Lower lobe of right lung (tissue), 2 donors: ENCODE data around the gene PARVG. TPM values are rescaled to one million over a fixed set of nuclear protein-coding genes. Genes with fewer than 3 reads are reported as not detected.

Experiments
- ATAC-seq, 2 donors: fragments of 200-7000 bp; cut with Tn5 transposase; one replicate each; pipeline ENCODE4 v1.9.1; 2020 to 2022; ENCODE audit warnings: mild to moderate bottlenecking in 2 of 2, moderate library complexity in 2 of 2
- DNase-seq: peaks from one replicate; pipeline ENCODE4 v3.0.0-alpha.2; 2020
- H3K27ac ChIP-seq: fragments of 200-600 bp; one replicate; pipeline ENCODE4 v1.8.0; 2022
- H3K27me3 ChIP-seq: fragments of 200-600 bp; one replicate; pipeline ENCODE4 v1.8.0; 2022; ENCODE audit warnings: low read depth
- H3K36me3 ChIP-seq: fragments of 200-600 bp; one replicate; pipeline ENCODE4 v1.8.0; 2022; ENCODE audit warnings: mild to moderate bottlenecking
- H3K4me1 ChIP-seq: fragments of 200-600 bp; one replicate; pipeline ENCODE4 v1.8.0; 2022
- H3K4me3 ChIP-seq: fragments of 200-600 bp; one replicate; pipeline ENCODE4 v1.8.0; 2022; ENCODE audit warnings: mild to moderate bottlenecking
- H3K9me3 ChIP-seq: fragments of 200-600 bp; one replicate; pipeline ENCODE4 v1.8.0; 2022
- intact Hi-C: fragments of 100-400 bp; cut with DNase I; formaldehyde crosslinking; loops from one replicate; pipeline ENCODE4 v1.11.0; 2022
- total RNA-seq: library from RNA; stranded (reverse); fragmentation: NEBNext Ultra II Directional; extraction: Animal tissue kit (Norgen Biotek cat#: 25700); gene quantifications from one replicate; pipeline ENCODE4 v1.2.1, GENCODE V29; 2021
- TF ChIP-seq, protein P1 (sequence below): fragments of 200-600 bp; IDR thresholded peaks from one replicate; pipeline ENCODE4 v1.8.0; 2022; ENCODE audit warnings: antibody characterized with exemption, mild to moderate bottlenecking
- donor health status: DM: no; HTN: yes; CAD: no; lungs with severe emphysema.

PARVG gene
- total RNA-seq, 1 donor from 2014 or later = 96.2 TPM

DNA sequence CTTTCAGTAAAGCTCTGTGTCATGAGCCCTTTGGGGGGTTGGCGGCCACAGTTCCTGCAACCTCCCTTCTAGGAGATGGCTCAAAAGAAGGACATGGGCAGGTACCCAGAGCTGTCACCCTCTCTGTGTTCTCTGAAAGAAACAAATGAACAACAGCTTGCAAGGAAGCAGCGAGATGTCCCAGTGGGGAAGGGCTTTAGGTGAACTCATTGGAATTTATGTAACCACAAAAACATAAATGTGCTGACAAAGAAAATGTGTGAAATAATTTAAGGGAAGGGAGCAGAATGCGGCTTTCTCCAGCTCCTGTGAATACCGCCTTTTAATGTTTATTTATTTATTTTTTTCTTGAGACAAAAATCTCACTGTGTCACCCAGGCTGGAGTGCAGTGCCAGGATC is 3.3 kb downstream of the PARVG start:
- H3K9me3 ChIP-seq = no peaks in the 10 kb centered on the region
- no peak for ATAC-seq
- no peak overlapping the region for H3K4me3 ChIP-seq
- H3K4me1 ChIP-seq = peaks cover 4% of the 10 kb centered on the region
- TF ChIP-seq, protein P1, sequence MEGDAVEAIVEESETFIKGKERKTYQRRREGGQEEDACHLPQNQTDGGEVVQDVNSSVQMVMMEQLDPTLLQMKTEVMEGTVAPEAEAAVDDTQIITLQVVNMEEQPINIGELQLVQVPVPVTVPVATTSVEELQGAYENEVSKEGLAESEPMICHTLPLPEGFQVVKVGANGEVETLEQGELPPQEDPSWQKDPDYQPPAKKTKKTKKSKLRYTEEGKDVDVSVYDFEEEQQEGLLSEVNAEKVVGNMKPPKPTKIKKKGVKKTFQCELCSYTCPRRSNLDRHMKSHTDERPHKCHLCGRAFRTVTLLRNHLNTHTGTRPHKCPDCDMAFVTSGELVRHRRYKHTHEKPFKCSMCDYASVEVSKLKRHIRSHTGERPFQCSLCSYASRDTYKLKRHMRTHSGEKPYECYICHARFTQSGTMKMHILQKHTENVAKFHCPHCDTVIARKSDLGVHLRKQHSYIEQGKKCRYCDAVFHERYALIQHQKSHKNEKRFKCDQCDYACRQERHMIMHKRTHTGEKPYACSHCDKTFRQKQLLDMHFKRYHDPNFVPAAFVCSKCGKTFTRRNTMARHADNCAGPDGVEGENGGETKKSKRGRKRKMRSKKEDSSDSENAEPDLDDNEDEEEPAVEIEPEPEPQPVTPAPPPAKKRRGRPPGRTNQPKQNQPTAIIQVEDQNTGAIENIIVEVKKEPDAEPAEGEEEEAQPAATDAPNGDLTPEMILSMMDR = no peak
- H3K27me3 ChIP-seq = peaks cover 20% of the 10 kb centered on the region
- no peak overlapping the region for H3K27ac ChIP-seq
- H3K36me3 ChIP-seq = peaks cover 4% of the 10 kb centered on the region
- no peak for DNase-seq
- intact Hi-C loops = no loop called here

DNA sequence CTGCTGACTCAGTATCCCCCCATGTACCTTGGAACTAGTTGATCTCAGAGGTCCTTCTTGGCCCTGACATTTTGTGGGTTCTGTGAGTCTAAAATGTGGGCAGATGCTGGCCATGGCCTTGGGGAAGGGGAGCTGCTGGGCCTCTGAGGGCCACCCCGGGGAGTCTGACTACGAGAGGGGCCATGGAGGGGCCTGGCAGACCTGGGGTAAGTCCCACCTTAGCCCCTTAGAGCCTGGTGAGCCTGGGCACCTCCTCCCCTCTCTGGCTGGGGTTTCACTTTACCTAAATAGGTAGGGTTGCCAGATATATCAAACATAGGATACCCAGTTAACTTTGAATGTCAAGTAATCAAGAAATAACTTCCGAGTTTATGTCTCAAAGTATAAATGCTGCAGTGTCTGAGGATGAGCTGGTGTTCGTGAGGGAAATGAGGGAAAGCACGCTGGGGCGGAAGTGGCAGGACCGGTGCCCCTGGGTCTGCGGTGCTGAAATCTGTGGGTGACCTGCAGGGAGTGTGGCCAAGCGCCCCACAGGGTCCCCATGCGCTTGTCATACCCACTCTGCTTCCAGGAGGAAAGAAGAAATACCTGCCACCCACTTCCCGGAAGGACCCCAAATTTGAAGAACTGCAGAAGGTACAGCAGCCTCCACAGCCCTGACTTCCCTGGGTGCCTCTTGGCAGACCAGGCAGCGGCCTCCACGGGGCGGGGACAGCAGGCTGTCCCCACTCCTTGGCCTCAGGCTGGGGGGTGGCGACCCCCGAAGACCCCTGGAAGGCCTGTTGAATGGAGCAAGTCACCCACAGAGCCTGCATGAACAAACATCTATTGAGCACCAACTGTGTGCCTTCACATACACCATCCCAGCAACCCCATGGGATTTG is 4.8 kb downstream of the PARVG start:
- DNase-seq = no peak

DNA sequence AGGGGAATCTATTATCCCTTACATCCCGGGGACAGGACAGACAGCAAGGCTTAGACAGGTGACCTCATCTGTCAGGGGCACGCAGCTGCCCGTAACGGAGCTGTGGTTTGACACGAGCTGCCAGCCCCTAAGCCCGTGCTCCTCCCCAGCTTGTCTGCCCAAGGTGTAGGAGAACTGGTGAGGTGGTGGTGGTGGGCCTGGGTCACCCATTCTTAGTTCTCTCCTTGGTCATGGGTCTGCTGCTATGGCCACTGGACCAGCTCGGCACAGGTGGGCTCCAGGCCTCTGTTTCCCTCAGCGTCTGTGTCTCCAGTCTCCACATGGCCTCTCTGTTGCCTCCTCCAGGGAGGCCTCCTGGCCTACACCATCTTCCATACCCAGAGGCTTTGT is 5.4 kb downstream of the PARVG start:
- Histone ChIP-seq H3K4me1 (peaks cover 4% of the 10 kb centered on the region), H3K9me3 (no peaks in the 10 kb centered on the region), H3K27ac (no peak overlapping the region), H3K4me3 (no peak overlapping the region), H3K27me3 (peaks cover 20% of the 10 kb centered on the region), H3K36me3 (peaks cover 4% of the 10 kb centered on the region)
- TF ChIP-seq, protein P1 = no peak
- no peak for DNase-seq
- no peak for ATAC-seq
- intact Hi-C loops = no loop called here

More for the DNA sequence above, 4.8 kb downstream of the PARVG start:
- Histone ChIP-seq H3K27ac (no peak overlapping the region), H3K27me3 (peaks cover 20% of the 10 kb centered on the region), H3K9me3 (no peaks in the 10 kb centered on the region), H3K4me3 (no peak overlapping the region), H3K4me1 (peaks cover 4% of the 10 kb centered on the region), H3K36me3 (peaks cover 4% of the 10 kb centered on the region)
- no peak for ATAC-seq
- TF ChIP-seq, protein P1 = no peak
- intact Hi-C loops = no loop called here

DNA sequence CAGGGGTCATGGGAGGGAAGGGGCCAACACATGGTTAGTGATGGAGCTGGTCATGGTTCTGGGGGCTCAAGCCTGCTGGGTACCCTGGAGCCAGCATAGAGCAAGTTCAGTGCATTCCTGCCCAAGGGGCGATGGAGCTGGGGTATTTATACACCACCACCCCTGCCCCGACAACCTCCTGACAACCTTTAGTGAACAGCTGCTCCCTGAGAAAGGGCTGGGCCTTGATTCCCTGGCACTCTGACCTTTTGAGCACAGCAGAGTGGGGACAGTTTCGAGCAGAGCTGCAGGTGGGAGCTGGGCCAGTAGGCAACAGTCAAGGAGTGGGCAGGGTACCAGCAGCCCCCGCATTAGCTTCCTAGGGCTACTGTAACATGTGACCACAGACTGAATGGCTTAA is 6.0 kb downstream of the PARVG start:
- intact Hi-C loops = no loop called here
- no peaks in the 10 kb centered on the region for H3K9me3 ChIP-seq
- DNase-seq (no peak), ATAC-seq (no peak)
- H3K36me3 ChIP-seq = peaks cover 4% of the 10 kb centered on the region
- H3K4me3 ChIP-seq = no peak overlapping the region
- H3K4me1 ChIP-seq = peaks cover 4% of the 10 kb centered on the region
- H3K27ac ChIP-seq = no peak overlapping the region
- H3K27me3 ChIP-seq = peaks cover 15% of the 10 kb centered on the region
- TF ChIP-seq, protein P1 = no peak

DNA sequence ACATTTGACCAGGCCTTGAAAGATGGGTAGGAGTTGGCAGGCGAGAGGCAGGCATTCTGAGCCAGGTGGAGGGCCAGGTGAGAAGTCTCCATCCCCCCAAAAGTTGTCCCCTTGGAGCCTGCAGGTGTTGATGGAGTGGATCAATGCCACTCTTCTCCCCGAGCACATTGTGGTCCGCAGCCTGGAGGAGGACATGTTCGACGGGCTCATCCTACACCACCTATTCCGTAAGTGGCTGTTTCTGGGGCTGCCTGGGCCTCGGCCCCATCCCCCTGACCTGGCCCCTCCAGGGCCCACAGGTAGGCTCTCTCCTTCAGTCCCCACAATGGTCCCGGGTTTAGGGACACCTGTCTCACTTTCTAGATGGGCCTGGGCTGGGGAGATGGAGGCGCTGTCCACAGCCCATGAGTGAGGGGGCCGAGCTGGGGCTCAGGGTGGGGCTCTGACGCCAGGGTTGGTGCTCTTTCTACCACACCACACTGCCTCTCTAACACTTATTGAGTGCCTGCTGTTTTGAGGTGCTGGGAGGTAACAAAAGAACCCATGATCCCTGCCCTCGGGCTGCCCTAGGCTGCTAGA is 7.0 kb downstream of the PARVG start:
- no peak overlapping the region for H3K4me3 ChIP-seq
- no peaks in the 10 kb centered on the region for H3K9me3 ChIP-seq
- peaks cover 4% of the 10 kb centered on the region for H3K4me1 ChIP-seq
- intact Hi-C loops = no loop called here
- DNase-seq (no peak), ATAC-seq (no peak)
- H3K36me3 ChIP-seq = peaks cover 4% of the 10 kb centered on the region
- TF ChIP-seq, protein P1 = no peak
- peaks cover 10% of the 10 kb centered on the region for H3K27me3 ChIP-seq
- no peak overlapping the region for H3K27ac ChIP-seq
